Activated naive CD4-positive, alpha-beta T cell treated with anti-CD3 and anti-CD28 coated beads, Interleukin-2, amount 50 U/mL, for 16 hours (primary cell): Measurements from ENCODE around the gene LRRC10B.
A peak's percentile ranks its signal among the peaks of the same experiment; 100 is the strongest.

Experiments used
- DNase-seq: peaks from one replicate; pipeline ENCODE4 v3.0.0-alpha.2; 2020

LRRC10B gene

DNA sequence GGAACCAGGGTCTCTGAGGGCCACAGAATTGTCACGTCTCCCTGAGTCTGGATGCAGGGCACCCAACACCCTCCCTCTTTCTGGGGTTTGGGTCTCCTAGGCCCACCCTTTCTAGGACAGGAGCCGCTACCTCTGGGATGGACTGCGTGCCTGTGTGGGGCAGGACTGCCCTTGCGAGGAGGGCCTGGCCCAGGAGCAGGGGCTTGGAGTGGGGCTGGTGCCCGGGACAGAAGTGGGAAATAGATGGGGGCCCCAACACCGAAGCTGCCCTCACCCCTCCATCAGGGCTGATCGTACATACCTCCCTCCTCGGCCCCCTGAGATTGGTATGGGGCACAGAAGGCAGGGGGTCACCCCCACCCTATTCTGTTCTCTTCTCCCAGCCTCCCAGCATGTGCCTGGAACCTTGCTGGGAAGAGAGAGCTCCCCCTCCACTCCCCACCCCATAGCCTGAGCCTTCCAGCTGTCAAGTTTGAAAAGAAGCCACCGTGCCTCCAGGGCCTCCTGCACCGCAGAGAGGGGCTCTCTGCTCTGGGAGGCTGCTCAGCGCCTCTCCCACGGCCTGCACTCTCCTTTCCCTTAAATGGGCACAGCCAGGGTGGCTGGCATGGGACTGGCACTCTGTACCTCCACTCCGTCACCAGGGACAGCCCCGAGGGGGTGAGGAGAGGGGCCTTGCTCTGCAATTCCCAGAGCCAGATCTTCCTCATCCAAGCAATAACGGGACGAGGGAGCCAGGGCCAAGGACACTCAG lies 1.8 kb downstream of the LRRC10B start:
- no peak for DNase-seq

DNA sequence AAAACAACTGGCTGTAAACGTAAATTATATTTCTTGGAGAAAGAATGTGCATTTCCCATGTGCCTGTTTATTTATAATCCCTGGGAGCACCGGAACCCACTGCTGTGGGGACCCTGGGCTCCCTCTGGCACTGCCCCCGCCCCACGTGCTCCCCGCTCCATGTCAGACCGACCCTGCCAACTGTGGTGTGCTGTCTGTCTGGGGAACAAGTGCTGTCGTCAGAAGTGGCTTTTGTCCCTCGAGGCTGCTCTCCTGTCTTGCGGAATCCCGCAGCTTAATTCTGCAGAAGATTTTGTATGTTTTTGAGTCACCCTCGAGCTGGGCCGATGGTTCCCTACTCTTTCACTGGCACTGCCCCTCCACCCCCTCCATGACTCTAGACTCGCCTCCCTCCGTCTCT lies 2.4 kb downstream of the LRRC10B start:
- no peak for DNase-seq

DNA sequence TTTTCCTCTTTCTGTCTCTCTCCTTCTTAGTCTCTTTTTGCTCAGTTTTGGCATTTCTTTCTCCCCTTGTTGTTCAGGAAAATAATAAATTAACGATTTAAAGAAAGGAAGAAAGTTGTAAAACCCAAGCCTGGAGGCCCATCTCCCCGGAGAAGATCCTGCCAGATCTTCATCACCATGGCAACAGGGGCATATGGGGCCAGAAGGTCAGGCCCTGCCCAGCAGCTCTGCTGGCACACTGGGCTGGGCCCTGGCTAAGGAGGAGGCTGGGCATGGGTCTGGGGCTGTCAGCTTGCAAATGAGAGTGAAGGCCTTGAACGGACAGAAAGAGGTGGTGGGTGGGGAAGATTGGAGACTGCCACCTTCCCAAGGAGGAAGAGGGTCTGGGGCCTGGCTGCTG lies 2.8 kb downstream of the LRRC10B start:
- DNase-seq, result no peak

DNA sequence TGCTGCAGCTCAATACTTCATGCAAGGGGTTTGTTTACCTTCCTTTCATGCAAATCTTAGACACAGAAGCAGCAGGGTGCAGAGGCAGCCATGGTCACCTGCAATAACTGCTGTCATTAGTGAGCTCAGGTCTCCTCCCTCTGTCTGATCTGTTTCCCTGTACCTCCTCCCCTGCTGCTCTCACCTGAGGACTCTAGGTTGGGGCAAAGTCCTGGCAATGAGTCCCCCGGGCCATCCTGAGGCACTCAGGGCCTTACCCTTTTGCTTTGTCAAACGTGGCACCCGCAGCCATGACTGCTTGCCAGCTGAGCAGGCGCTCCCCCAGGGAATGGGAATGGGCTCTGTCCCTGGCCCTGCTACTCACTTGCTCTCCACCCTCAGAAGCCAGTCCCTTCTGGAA lies 3.9 kb downstream of the LRRC10B start:
- no peak for DNase-seq

DNA sequence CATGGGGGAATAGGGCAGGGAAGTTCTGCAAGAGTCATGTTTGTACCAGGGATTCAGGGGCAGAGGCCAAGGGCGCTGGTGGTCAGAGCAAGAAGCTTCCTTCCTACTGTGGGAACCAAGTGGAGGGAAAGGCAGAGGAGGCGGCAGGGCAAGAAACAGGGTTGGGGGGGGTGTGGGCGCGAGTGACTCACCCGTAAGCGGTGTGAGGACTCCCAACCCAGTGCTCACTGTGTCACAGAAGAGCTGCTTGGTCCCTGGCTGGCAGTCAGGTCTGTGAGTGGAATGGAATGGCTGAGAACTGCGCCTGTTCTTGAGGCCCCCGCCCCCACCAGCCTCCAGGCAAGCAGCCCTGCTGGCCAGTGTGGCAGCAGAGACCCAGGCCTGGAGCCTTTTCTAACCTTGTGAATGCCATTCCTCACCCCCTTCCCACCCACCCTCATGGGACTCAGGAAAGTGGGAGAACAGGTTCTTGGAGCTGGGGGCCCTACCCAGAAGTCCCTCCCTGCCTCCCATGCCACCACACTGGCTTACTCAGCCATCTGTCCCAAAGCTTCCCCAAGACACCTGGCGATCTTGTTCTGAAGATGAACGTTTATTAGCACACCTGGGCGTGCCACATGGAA lies 4.7 kb downstream of the LRRC10B start:
- DNase-seq, result no peak

DNA sequence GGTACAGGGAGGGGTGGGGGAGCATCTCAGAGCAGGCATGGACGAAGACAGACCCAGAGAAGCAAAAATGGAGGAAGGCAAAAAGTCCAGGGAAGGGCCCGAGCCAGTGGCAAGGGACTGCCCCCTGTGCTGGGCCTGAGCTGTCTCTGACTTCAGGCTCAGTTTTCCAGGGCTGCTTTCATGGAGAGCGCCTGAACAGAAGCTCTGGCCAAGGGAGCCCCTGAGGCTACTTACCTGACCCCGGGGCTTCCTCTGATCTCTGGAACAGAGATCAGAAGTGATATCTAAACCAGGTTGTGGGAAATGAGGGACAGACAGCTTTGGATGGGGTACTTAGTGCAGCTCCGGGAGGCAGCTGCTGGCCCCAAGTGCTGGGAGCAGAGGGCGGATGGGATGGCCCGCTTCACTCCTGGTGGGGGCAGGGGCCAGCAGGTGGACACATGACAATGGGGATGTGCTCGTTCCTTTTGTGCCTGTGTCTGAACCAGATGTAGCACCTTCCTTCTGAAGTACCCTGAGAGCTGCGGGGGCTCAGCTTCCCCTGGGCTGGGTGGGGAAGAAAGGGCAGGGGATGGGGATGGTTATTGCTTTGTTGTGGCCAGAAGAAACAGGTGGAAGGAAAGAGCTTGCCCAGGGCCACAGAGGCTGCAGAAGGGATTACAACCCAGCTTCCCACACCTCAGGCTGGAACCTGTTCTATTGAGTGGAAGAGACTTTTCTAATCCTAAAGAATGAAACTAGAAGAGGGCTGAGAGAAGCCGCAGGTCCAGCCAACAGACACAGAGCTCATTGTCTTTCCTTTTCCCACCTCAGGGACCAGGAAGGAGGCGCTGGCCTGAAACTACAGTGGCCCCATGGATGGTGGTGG lies 5.7 kb downstream of the LRRC10B start:
- DNase-seq, result no peak

DNA sequence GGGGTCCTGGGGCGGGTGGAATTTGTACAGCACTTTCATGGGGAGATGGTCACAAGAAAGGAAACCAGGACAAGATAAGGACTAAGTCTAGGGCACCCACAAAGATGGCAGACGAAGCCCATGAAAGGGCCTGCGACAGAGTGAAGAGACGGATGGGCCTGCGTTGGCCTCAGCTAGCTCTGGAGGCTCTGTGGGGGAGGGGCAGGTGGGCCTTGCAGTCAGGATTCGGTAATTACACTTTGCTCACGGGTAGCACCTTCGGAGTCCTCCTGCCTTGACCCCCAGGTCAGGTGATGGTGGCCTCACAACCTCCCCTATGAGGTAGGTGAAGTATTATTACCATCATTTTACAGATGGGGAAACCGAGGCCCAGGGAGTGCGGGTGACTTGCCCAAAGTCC lies 7.1 kb downstream of the LRRC10B start:
- DNase-seq, result no peak

DNA sequence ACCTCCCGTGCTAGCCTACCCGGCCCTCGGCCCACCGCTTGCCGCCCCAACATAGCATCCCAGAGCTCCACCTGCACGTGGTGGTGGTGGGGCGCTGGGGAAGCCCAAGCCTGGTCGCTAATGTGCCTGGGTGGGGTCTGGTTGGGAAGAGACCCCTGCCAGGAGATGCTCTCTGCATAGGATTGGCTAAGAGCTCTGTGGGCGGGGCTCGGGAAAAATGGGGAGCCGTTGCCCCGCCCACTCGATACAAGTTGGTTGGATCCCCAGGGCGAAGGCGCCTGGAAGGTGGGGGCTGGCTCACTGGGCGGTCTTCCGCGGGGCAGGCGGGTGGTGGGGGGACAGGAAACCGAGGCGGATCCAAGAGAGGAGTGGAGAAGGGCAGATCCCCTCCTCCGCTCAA lies 7.6 kb downstream of the LRRC10B start:
- no peak for DNase-seq

DNA sequence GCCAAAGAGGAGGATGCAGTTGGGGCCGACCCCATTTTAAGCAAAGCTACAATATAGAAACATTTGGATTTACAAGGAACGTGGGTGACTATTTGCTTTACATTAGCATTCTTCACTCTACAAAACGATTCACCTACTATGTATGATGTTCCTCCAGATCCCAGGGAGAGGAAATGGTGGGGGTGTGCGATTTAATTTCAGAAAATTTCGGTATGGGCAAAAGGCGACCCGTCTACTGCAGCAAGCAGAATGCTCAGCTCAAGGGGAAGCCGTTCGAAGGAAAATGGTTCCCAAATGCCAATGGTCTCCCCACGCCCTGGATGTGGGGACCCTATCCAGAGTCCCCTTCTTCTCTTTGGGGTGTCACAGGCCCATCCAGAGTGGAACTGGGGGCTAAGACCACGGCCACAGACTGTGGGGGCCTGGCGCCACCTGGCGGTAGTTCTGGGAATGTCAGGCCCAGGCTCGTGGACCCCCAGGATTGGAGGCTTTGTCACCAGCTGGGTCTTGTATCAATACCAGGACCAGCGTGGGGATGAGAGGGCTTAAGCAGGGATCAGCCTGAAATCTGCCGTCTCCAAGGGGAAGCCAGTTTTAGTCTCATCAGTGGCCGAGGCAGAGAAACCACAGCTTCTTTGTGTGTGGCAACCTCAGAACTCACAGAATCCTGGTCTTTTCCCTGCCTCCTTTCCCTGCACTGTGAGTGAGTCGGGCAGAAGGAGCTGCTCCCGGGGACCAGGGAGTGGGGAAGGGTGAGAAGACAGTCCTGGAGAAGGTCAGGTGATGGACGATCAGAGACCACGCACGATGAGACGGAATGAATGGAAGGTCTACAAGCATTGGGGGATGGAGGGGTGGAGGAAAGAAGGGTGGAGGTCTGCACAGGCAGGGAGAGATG lies 8.4 kb downstream of the LRRC10B start:
- peak; percentile 60 for DNase-seq

DNA sequence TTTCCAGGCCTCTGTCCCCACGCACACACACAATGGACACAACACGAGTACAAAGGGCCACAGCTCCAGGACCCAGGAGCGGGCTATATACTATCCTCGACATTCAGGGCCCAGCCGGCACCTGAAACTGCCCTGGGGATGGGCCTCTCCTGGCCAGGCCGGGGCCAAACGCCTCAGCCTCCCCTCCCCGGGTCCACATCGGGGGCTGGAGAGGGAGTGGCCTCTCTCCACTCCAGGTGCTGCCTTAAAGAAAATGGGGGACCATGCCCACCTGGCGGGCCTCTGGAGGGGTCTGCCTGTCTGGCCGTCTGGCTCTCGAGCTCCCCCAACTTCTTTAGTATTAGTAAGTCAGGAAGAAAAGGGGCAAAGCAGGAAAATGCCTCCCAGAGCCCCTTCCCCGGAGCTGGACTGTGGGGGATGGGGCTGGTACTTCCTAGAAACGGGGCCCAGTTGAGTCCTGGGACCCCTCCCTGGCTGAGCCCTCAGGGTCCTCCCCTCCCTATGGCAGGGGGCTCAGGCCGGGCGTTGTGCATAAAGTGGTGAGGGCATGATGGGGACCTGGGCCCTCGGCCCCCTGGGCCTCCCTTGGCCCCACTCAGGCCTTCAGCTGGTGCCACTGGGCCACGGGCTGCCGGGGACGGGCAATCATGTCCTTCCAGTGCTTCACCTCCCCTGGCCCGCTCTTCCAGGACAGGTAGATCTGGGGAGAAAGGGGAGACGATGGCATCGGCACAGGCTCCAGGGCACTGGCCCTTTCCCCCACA lies 9.7 kb downstream of the LRRC10B start:
- no peak for DNase-seq

DNA sequence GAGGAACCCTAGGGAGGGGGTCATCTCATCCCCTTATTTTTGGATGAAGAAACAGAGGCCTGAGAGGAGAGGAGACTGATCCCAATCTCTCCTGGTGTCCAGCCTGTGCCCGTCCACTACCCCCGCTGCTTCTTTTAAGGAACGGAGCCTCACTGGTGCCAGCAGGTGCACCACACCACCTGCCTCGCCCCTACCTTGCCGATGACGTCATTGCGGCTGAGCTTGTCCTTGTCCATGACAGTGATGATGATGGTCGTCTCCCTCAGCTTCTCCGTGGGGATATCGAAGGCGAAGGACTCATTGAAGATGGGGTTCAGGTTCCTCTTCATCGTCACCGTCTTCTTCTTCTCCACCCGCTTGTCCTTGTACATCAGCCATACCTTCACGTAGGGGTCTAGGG lies 14.3 kb downstream of the LRRC10B start:
- no peak for DNase-seq

DNA sequence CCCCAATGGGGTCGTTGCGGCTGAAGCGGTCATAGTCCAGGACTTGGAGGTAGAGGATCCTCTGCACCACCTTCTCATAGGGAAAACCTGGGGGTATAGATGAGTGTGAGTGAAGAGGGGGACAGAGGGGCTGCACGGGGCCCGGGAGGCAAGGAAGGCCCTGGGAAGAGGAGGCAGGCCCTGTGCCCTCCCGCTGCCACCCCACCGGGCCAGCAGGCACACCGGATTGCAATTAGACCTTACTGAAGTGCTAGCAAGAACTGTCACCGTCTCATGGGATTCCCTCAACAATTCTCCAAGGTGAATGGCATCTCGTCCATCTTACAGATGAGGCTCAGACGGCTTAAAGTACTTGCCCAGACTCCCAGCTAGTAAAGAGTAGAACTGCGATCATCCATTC lies 15.9 kb downstream of the LRRC10B start:
- DNase-seq, result no peak

DNA sequence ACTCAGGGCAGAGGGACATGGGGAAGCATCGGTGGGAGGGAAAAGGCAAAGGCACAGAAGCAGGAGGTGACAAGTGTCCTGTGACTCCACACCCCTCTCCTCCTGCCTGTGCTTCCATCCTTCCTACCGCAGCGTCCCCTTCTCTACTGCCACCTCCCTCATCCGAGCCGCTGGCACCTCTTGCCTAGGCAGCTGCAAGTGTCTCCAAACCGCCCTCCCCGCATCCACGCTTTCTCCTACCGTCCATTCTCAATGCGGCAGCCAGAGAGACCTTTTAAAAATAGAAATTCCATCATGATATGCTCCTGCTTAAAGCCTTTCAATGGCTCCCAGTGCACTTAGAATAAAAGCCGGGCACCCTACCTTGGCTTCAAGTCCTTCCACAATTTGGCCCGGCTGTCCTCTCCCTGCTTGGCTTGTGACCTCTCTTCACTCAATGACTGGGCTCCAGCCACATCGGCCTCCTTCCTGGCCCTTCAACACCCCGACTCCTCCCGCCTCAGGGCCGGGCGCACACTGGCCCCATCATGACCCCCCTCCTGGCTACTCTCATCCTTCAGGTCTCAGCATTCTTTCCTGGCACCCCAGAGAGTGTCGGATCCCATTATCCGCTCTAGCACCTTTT lies 16.5 kb downstream of the LRRC10B start:
- DNase-seq, result no peak

DNA sequence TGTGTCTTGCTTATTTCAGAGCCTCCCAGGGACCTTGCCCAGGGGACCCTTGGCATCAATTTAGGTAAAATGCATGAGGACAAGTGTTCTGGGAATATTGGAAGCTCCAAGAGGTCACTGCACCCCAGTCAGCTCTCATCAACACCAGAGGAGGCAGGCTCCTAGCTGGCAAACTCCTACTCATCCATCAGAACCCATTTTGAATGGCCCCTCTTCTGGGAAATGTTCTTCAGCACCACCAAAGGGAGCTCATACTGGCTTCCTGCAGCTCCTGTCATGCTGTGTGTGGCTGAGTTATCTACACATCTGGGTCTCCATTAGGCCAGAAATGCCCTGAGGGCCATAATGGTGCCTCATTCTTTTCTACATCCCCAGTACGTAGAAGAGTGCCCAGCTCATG lies 17.7 kb downstream of the LRRC10B start:
- no peak for DNase-seq

DNA sequence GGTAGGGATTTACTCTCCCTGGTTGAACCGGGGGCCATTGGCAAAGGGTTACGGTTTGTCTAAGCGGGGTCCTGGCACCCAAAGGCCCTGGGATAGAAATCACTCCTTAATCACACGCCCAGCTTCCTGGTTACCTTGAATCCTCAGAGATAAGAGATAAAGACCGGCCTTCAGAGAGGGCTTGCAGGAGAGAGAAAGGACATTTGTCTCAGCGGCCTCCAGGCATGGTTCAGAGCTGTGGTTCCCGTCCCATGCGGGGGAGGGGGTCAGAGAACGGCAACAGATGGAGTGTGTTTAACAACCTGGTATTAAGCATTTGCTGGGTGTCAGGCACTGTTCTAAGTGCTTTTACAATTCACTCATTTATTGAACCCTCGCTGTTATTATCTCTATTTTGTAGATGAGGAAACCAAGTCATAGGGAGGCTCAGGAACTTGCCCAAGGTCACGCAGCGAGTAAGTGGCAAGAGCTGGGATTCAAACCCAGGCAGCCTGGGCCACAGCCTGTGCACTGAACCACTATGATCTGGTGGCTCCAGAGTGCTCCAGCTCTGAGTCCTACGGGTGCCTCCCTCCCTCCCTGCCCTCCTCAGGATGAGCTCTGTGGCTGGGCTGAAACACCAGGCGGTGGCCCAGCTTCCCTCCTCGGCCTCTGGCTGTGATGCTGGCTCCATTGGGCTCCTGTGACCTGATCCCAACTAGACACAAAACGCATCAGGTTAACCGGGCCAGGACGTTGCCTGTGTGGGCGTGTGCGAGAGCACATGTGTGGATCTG lies 18.6 kb downstream of the LRRC10B start:
- DNase-seq, result no peak

DNA sequence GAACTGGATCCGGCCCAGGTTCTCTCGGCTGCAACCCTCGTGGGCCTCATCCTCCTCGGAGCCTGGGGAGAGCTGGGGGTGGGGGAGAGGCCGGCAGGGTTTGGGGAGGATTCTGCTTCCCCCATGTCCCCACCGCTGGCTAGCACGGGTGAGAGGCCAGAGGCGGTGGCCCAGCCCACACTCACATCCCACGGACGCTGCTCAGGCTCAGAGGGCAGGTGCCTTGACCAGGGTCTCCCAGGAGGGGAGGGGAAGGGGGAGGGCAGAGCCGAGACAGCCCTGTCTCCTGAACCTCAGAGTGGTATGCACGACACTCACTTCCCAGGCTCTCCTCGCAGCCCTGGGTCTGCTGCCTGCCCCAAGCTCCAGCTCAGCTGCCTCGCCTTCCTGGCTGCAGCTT lies 19.6 kb downstream of the LRRC10B start:
- DNase-seq, result no peak

DNA sequence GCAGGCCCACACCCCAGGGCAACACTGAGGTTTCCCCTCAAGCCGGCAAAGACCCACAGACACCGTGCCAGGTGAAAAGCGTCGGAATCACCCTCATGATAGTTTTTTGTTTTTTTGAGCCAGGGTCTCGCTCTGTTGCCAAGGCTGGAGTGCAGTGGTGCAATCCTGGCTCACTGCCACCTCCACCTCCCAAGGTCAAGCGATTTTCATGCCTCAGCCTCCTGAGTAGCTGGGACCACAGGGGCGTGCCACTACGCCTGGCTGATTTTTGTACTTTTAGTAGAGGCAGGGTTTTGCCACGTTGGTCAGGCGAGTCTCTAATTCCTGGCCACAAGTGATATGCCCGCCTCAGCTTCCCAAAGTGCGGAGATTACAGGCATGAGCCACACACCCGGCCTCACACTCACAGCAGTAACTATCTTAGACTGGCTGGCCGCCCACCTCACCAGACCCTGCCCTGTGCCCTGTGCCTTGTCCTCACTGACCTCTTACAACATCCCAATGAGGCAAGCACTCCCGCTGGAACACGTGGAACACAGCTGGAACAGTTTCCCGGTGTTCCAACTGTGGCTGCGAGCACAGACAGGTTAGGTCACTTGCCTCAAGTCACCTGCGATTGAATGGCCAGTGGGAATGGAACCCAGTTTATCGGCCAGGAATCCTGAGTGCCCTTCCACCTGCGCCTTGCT lies 21.1 kb downstream of the LRRC10B start:
- DNase-seq, result no peak

DNA sequence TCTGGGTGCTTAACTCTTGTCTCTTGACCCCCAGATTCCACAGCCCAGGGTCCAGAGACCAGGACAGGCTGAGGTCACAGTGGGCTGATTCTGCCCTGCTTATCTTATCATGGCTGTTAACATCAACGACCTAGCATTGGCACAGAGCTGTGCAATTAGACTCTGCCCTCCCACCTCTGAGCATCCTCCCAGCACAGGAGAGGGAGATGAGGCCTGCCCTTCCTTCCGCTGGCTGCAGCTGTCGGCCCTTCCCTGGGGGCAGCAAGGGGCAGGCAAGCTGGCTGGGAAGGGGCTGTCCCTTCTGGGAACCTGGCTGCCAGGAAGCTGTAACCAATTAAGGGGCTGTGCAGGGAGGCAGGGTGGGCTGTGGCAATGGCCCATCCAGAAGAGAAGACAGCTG lies 22.5 kb downstream of the LRRC10B start:
- no peak for DNase-seq

DNA sequence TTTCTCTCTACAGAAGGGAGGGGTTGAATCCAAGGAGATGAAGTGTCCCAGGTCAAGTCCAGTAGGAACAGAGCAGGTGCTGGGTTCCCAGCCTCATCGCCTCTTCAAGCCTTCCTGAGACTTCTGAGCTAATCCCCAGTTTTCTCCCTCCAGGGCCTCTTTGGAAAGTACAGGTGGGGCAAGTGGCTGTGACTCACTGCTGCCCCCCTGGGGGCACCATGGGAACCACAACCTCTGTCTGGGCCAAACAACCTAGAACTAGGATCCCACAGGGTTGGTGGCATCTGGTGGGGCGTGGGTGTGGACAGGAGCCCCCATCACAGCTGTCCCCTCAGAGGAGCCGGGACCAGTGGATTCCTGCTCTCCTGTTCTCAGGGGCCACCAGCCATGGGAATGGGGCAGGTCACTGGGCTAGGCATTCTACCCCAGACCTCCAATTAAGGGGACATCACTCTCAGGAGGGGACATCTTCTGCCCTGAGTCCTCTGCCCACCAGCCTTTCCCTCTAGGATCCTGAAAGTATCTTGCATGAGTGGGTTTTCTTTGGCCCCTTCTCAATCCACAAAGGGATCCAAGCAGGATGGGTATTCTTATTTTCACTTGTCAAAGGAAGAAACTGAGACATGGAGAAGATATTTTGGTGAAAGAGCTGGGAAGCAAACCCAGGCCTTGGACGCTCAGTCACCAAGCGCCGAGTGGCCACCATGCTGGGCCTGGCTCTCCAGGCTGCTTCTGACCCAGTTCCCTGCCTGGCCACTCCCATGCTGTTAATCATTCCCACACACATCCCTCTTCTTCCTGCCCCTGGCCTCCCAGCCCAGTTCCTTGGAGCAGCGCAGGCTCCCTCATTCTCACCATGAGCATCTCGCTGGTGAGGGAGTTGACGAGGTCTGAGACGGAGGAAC lies 23.8 kb downstream of the LRRC10B start:
- peak; percentile 44 for DNase-seq
